Measurements from ENCODE around the gene MAGI2. TPM values are rescaled to one million over a fixed set of nuclear protein-coding genes. Genes with fewer than 3 reads are reported as not detected.

MAGI2 gene
- polyA plus RNA-seq, 4 donors: 0.22 to 2.1 (median 1.5) TPM

- H3K27me3 ChIP-seq (ENCODE audit: control insufficient read depth in 3 of 3, insufficient read depth in 3 of 3, low read length in 3 of 3): no peaks in the 10 kb centered on the region
- no peaks in the 10 kb centered on the region for H3K4me1 ChIP-seq (ENCODE audit: control insufficient read depth in 3 of 3, insufficient read depth in 2 of 3, low read depth in 1 of 3, low read length in 2 of 3)
- H3K36me3 ChIP-seq (ENCODE audit: control insufficient read depth in 3 of 3, insufficient read depth in 2 of 3, low read depth in 1 of 3, low read length in 3 of 3): no peaks in the 10 kb centered on the region
- no peak for FAIRE-seq
- no peak overlapping the region for H3K4me3 ChIP-seq (ENCODE audit: low read depth in 1 of 3, low read length in 3 of 3)
- 28 to 71% (median 45%) methylated on average over 4 of the region's 4 CpGs for WGBS, 3 donors
- no peak overlapping the region for H3K27ac ChIP-seq (ENCODE audit: low read depth in 1 of 3, low read length in 2 of 3)
- H3K9me3 ChIP-seq (ENCODE audit: control insufficient read depth in 2 of 2, insufficient read depth in 1 of 2, low read depth in 1 of 2, low read length in 1 of 2): no peaks in the 10 kb centered on the region
- peak in 1 of 2 donors; percentile 14 for DNase-seq
Observed at GRCh38 chr7:77991656-77992055, 1461.8 kb downstream of the MAGI2 start.

- H3K27me3 ChIP-seq (ENCODE audit: control insufficient read depth in 3 of 3, insufficient read depth in 3 of 3, low read length in 3 of 3): no peaks in the 10 kb centered on the region
- no peak overlapping the region for H3K4me3 ChIP-seq (ENCODE audit: low read depth in 1 of 3, low read length in 3 of 3)
- no peaks in the 10 kb centered on the region for H3K4me1 ChIP-seq (ENCODE audit: control insufficient read depth in 3 of 3, insufficient read depth in 2 of 3, low read depth in 1 of 3, low read length in 2 of 3)
- peaks cover 0 to 4% of the 10 kb centered on the region in 2 donors for H3K9me3 ChIP-seq (ENCODE audit: control insufficient read depth in 2 of 2, insufficient read depth in 1 of 2, low read depth in 1 of 2, low read length in 1 of 2)
- DNase-seq (peak; percentile 64 to 82), FAIRE-seq (no peak)
- WGBS, 3 donors: 34 to 64% (median 39%) methylated on average over 6 of the region's 6 CpGs
- H3K36me3 ChIP-seq (ENCODE audit: control insufficient read depth in 3 of 3, insufficient read depth in 2 of 3, low read depth in 1 of 3, low read length in 3 of 3): no peaks in the 10 kb centered on the region
- H3K27ac ChIP-seq (ENCODE audit: low read depth in 1 of 3, low read length in 2 of 3): peak overlapping the region in 1 of 3 donors; percentile 24
Observed at GRCh38 chr7:77989981-77990566, 1463.4 kb downstream of the MAGI2 start.

DNA sequence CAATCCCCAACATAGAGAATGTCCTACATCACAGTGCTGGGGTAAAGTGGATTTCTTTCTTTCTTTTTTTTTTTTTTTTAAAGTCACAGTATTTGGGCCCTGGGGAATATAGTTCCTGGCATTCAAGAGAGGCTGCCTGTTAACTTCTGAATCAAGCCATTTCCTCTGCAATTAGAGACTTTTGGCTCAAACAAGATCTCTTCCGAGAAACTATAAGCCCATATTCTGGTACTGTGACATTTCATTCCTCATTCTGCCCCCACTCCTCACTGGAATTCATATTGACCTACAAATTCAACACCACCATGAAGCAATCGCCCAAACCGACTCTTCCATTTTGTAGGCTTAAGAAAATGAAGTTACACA, 1467.5 kb downstream of the MAGI2 start:
- DNase-seq (no peak), FAIRE-seq (no peak)
- Histone ChIP-seq H3K4me1 (ENCODE audit: control insufficient read depth in 3 of 3, insufficient read depth in 2 of 3, low read depth in 1 of 3, low read length in 2 of 3) (no peaks in the 10 kb centered on the region), H3K27me3 (ENCODE audit: control insufficient read depth in 3 of 3, insufficient read depth in 3 of 3, low read length in 3 of 3) (no peaks in the 10 kb centered on the region), H3K9me3 (ENCODE audit: control insufficient read depth in 2 of 2, insufficient read depth in 1 of 2, low read depth in 1 of 2, low read length in 1 of 2) (peaks cover 0 to 4% of the 10 kb centered on the region in 2 donors), H3K4me3 (ENCODE audit: low read depth in 1 of 3, low read length in 3 of 3) (no peak overlapping the region), H3K36me3 (ENCODE audit: control insufficient read depth in 3 of 3, insufficient read depth in 2 of 3, low read depth in 1 of 3, low read length in 3 of 3) (no peaks in the 10 kb centered on the region), H3K27ac (ENCODE audit: low read depth in 1 of 3, low read length in 2 of 3) (no peak overlapping the region)
- whole genome bisulfite sequencing, 3 donors: 75 to 89% (median 85%) methylated on average over 3 of the region's 3 CpGs

GRCh38 chr7:77985232-77985973, 1468.1 kb downstream of the MAGI2 start:
- Histone ChIP-seq H3K4me3 (ENCODE audit: low read depth in 1 of 3, low read length in 3 of 3) (no peak overlapping the region), H3K4me1 (ENCODE audit: control insufficient read depth in 3 of 3, insufficient read depth in 2 of 3, low read depth in 1 of 3, low read length in 2 of 3) (no peaks in the 10 kb centered on the region), H3K27ac (ENCODE audit: low read depth in 1 of 3, low read length in 2 of 3) (no peak overlapping the region), H3K36me3 (ENCODE audit: control insufficient read depth in 3 of 3, insufficient read depth in 2 of 3, low read depth in 1 of 3, low read length in 3 of 3) (no peaks in the 10 kb centered on the region), H3K27me3 (ENCODE audit: control insufficient read depth in 3 of 3, insufficient read depth in 3 of 3, low read length in 3 of 3) (no peaks in the 10 kb centered on the region), H3K9me3 (ENCODE audit: control insufficient read depth in 2 of 2, insufficient read depth in 1 of 2, low read depth in 1 of 2, low read length in 1 of 2) (peaks cover 0 to 4% of the 10 kb centered on the region in 2 donors)
- WGBS, 3 donors: 80 to 91% (median 80%) methylated on average over 12 of the region's 12 CpGs
- FAIRE-seq (no peak), DNase-seq (no peak)

DNA sequence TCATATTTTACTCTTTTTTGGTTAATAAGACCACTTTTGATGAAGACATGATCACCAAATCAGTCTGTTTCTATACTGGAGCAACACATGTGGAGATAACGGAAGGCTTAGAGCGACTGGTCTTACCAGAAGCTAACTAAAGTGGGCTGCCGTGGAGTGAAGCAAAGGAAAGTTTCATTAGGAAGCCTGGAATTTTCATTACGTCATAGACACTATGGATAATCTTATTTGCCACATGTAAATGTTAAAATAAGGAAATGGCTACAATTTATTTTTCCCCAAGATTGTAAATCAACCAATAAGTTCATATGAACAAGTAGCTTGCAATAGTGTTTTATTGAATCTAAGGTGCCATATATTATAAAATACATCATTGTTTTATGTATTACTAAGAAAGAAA, 1469.5 kb downstream of the MAGI2 start:
- Histone ChIP-seq H3K36me3 (ENCODE audit: control insufficient read depth in 3 of 3, insufficient read depth in 2 of 3, low read depth in 1 of 3, low read length in 3 of 3) (no peaks in the 10 kb centered on the region), H3K27me3 (ENCODE audit: control insufficient read depth in 3 of 3, insufficient read depth in 3 of 3, low read length in 3 of 3) (no peaks in the 10 kb centered on the region), H3K4me1 (ENCODE audit: control insufficient read depth in 3 of 3, insufficient read depth in 2 of 3, low read depth in 1 of 3, low read length in 2 of 3) (no peaks in the 10 kb centered on the region), H3K27ac (ENCODE audit: low read depth in 1 of 3, low read length in 2 of 3) (no peak overlapping the region), H3K4me3 (ENCODE audit: low read depth in 1 of 3, low read length in 3 of 3) (no peak overlapping the region), H3K9me3 (ENCODE audit: control insufficient read depth in 2 of 2, insufficient read depth in 1 of 2, low read depth in 1 of 2, low read length in 1 of 2) (peaks cover 0 to 4% of the 10 kb centered on the region in 2 donors)
- no peak for DNase-seq
- no peak for FAIRE-seq
- WGBS, 3 donors: 92 to 94% (median 94%) methylated on average over 4 of the region's 4 CpGs

DNA sequence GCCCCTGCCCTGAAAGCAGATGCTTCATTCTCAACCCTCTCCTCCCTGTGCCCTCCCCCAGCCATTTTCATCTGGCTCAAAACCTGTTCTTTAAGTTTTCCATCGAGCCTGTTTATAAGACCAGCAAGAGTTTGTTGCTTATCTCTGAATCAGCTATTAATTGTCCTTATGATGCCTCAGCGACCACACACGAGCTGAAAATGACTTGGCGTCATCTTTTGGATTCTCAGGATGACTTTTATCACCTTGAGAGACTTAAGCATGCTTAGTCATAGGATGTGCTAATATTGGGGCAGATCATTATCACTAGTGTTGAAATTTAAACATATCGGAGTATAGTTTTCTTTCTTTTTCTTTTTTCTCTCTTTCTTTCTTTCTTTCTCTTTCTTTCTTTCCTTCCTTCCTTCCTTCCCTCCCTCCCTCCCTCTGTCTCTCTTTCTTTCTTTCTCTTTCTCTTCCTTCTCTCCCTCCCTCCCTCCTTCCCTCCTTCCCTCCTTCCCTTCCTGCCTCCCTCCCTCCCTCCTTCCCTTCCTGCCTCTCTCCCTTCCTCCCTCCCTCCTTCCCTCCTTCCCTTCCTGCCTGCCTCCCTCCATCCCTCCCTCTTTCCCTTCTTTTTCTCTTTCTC, 1470.4 kb downstream of the MAGI2 start:
- no peak for FAIRE-seq

GRCh38 chr7:77980087-77980713, 1473.3 kb downstream of the MAGI2 start:
- 62 to 86% (median 80%) methylated on average over 3 of the region's 3 CpGs for WGBS, 3 donors
- H3K4me1 ChIP-seq (ENCODE audit: control insufficient read depth in 3 of 3, insufficient read depth in 2 of 3, low read depth in 1 of 3, low read length in 2 of 3): no peaks in the 10 kb centered on the region
- no peaks in the 10 kb centered on the region for H3K27me3 ChIP-seq (ENCODE audit: control insufficient read depth in 3 of 3, insufficient read depth in 3 of 3, low read length in 3 of 3)
- H3K27ac ChIP-seq (ENCODE audit: low read depth in 1 of 3, low read length in 2 of 3): no peak overlapping the region
- no peak for DNase-seq
- H3K9me3 ChIP-seq (ENCODE audit: control insufficient read depth in 2 of 2, insufficient read depth in 1 of 2, low read depth in 1 of 2, low read length in 1 of 2): no peaks in the 10 kb centered on the region
- H3K4me3 ChIP-seq (ENCODE audit: low read depth in 1 of 3, low read length in 3 of 3): no peak overlapping the region
- no peak for FAIRE-seq
- no peaks in the 10 kb centered on the region for H3K36me3 ChIP-seq (ENCODE audit: control insufficient read depth in 3 of 3, insufficient read depth in 2 of 3, low read depth in 1 of 3, low read length in 3 of 3)

More for the DNA sequence above, 1470.4 kb downstream of the MAGI2 start:
- WGBS, 3 donors: 43 to 49% (median 46%) methylated on average over 5 of the region's 5 CpGs
- H3K27me3 ChIP-seq (ENCODE audit: control insufficient read depth in 3 of 3, insufficient read depth in 3 of 3, low read length in 3 of 3): no peaks in the 10 kb centered on the region
- no peaks in the 10 kb centered on the region for H3K4me1 ChIP-seq (ENCODE audit: control insufficient read depth in 3 of 3, insufficient read depth in 2 of 3, low read depth in 1 of 3, low read length in 2 of 3)
- DNase-seq: no peak
- no peaks in the 10 kb centered on the region for H3K36me3 ChIP-seq (ENCODE audit: control insufficient read depth in 3 of 3, insufficient read depth in 2 of 3, low read depth in 1 of 3, low read length in 3 of 3)
- no peak overlapping the region for H3K4me3 ChIP-seq (ENCODE audit: low read depth in 1 of 3, low read length in 3 of 3)
- no peak overlapping the region for H3K27ac ChIP-seq (ENCODE audit: low read depth in 1 of 3, low read length in 2 of 3)
- H3K9me3 ChIP-seq (ENCODE audit: control insufficient read depth in 2 of 2, insufficient read depth in 1 of 2, low read depth in 1 of 2, low read length in 1 of 2): peaks cover 0 to 4% of the 10 kb centered on the region in 2 donors

DNA sequence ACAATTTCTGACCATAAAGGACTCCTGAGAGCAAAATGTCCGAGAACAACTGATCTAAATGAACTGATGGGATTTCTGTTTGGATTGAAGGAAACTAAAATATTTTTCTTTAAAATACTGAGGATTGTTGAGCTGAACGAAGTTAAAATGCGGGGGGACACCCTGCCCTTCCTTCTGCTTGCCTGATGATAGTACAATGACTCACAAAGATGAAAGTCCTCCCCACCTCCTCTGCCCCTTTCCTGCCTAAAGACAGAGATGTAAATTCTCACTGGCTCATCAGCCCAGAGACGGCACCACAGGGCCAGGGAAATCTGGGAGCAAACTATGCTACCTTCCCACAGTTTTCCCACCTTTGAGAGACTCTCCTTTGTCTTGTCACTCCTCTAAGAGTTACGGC, 1474.2 kb downstream of the MAGI2 start:
- H3K27ac ChIP-seq (ENCODE audit: low read depth in 1 of 3, low read length in 2 of 3): no peak overlapping the region
- no peaks in the 10 kb centered on the region for H3K9me3 ChIP-seq (ENCODE audit: control insufficient read depth in 2 of 2, insufficient read depth in 1 of 2, low read depth in 1 of 2, low read length in 1 of 2)
- DNase-seq (no peak), FAIRE-seq (no peak)
- no peaks in the 10 kb centered on the region for H3K27me3 ChIP-seq (ENCODE audit: control insufficient read depth in 3 of 3, insufficient read depth in 3 of 3, low read length in 3 of 3)
- H3K4me1 ChIP-seq (ENCODE audit: control insufficient read depth in 3 of 3, insufficient read depth in 2 of 3, low read depth in 1 of 3, low read length in 2 of 3): no peaks in the 10 kb centered on the region
- H3K36me3 ChIP-seq (ENCODE audit: control insufficient read depth in 3 of 3, insufficient read depth in 2 of 3, low read depth in 1 of 3, low read length in 3 of 3): no peaks in the 10 kb centered on the region
- 70 to 84% (median 75%) methylated on average over 5 of the region's 5 CpGs for WGBS, 3 donors
- H3K4me3 ChIP-seq (ENCODE audit: low read depth in 1 of 3, low read length in 3 of 3): no peak overlapping the region
